AG04449 (cell line): Measurements from ENCODE around the gene BEST2.
"Not testable (repeated sequence)": the region's sequence is repeated elsewhere in the genome, so short reads cannot be mapped to it uniquely, and the experiment has no call there.

ENCODE experiments used
- CTCF ChIA-PET: fragments of 350-600 bp; formaldehyde crosslinking; extraction: SDS; loops from one replicate; lab custom pipeline; 2021; ENCODE audit warnings: antibody characterized with exemption; lab: Yijun Ruan, JAX
- POLR2A ChIA-PET: fragments of 400-600, 350-600 bp; formaldehyde crosslinking; extraction: SDS; loops from one replicate; lab custom pipeline; 2020; ENCODE audit warnings: antibody characterized with exemption, inconsistent platforms; lab: Yijun Ruan, JAX
- DNase-seq: peaks from one replicate; pipeline ENCODE4 v3.0.0-alpha.2; 2010; ENCODE audit warnings: low read depth, low spot score
- H3K4me3 ChIP-seq: 2 replicates; pipeline ENCODE4 v1.5.1; 2011; ENCODE audit warnings: low read depth, mild to moderate bottlenecking, control low read depth, low read length
- CTCF ChIP-seq: IDR thresholded peaks from one replicate; pipeline ENCODE4 v1.5.1; 2011; ENCODE audit warnings: mild to moderate bottlenecking, moderate library complexity, low read length, control low read depth, inconsistent platforms; ENCODE audit not compliant: insufficient read depth; ENCODE audit errors: missing control alignments

BEST2 gene

GRCh38 chr19:12720851-12721655 lies 30.5 kb upstream of the BEST2 start:
- peak overlapping the region; percentile 80 for H3K4me3 ChIP-seq
- ChIA-PET CTCF (interaction anchor here (0.7 to 4.8 kb wide), 11 partner anchors 8 to 127 kb away, joined by 3 to 31 read pairs (median 5); partner anchors contain the start of gene TRIR), POLR2A (interaction anchor here (0.6 to 5.4 kb wide), 6 partner anchors 13 to 71 kb away, joined by 4 to 33 read pairs (median 6); partner anchors contain the start of genes DHPS, GET3, JUNB and TRIR)
- DNase-seq: no peak
- no peak for TF ChIP-seq CTCF

DNA sequence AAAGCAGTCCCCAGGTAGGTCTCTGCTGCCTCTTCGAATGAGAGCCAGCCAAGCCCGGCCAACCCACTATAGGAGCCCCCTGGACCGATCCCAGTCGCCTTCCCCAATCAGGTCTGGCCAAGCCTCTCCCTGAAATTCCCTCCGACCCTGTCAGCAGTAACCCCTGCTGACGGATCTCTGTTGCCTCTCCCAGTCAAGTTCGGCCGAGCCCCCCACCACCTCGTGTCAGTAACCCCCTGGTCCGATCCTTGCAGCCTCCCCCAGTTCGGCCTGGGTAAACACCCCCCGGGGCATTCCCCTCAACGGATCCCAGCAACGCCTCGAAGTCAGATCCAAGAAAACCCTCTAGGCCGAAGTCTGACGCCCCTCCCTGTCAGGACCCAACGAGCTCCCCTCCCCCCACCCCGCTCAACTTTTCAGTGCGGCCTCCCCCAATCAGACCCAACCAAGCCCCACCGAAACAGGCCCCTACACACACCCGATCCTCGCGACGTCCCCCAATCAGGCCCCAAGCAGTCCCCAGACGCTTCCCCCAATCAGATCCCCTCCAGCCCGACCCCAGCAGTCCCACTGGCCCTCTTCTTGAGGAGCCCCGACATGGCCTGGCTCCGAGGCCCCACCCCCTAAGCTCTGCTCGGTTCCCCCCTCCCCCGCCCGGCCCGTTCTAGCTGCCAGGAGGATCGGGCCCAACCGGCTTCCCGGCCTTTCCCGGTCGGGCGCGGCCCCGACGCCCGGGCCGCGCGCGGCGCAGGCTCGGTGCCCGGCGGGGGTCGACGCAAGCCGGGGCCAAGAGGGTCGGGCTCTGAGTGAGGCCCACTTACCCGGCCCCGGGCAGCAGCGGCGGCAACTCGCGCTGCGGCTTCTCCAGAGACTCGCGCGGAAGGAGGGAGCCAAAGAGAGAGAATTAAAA lies 29.7 kb upstream of the BEST2 start:
- TF ChIP-seq CTCF: no peak
- ChIA-PET POLR2A (interaction anchor here (0.7 to 5.4 kb wide), 8 partner anchors 9 to 71 kb away, joined by 3 to 33 read pairs (median 6); partner anchors contain the start of genes DHPS, GET3, JUNB and TRIR), CTCF (interaction anchor here (0.7 to 4.8 kb wide), 12 partner anchors 9 to 126 kb away, joined by 3 to 31 read pairs (median 5); partner anchors contain the start of gene TRIR)
- peak; percentile 26 for DNase-seq
- H3K4me3 ChIP-seq: peak overlapping the region; percentile 80

DNA sequence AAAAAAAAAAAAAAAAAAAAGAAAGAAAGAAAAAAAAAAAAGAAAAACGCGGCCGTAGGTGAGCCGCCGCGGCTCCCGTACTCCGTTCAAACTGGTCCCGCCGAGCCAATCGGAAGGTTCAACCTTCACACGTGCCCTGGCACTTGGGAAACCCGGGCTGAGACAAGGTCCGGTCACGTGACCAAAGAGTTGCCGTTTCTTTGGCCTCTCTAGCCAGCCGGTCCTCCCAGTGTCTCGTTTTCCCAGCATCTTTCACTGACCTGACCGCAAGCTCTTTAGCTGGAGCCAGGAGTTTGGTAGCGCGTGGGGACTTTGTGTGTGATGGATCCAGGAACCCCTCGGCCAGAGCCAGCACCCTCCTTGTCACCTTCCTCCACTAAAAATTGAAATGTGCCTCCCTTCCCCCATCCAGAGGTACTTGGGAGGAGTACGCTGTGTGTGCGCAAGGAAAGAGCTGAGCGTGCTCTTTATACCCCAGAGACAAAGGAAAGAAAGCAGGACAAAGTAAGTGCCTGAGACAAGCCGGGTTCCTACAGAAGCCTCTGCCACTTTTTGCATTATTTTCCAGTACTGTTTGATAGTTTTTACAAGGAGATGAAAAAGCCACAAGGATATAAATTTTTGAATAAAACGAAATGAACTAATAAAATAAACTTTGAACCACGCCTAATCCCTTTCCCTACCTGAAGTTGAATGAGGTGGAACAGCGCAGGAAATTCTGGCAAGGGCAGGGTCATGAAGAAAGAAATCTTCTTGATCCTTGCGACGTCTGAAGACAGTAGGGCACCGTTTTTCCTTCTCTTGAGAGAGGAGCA lies 28.8 kb upstream of the BEST2 start:
- POLR2A ChIA-PET: interaction anchor here (0.7 to 5.4 kb wide), 9 partner anchors 9 to 70 kb away, joined by 3 to 33 read pairs (median 7); partner anchors contain the start of genes DHPS, GET3, JUNB and TRIR
- H3K4me3 ChIP-seq: peak overlapping the region; percentile 80
- CTCF ChIA-PET: interaction anchor here (0.7 to 4.8 kb wide), 11 partner anchors 9 to 125 kb away, joined by 3 to 31 read pairs (median 5); partner anchors contain the start of gene TRIR
- peak; percentile 95 for DNase-seq
- TF ChIP-seq CTCF: no peak

DNA sequence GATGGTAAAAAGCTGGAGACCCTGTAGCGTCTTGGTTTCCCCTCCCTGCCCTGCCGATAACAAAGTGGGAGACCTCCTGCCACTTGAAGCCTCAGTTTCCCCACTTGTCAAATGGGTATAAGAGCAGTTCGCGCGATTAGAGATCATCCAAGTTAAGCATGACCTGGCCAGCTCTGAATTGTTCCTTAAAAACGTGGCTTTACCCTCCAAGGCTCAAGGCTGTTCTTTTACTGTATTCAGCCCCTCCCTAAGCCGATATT lies 28.3 kb upstream of the BEST2 start:
- DNase-seq: no peak
- no peak for TF ChIP-seq CTCF
- H3K4me3 ChIP-seq: peak overlapping the region; percentile 80
- ChIA-PET CTCF (interaction anchor here (0.7 to 4.8 kb wide), 9 partner anchors 10 to 125 kb away, joined by 3 to 31 read pairs (median 9); partner anchors contain the start of gene TRIR), POLR2A (interaction anchor here (0.7 to 5.4 kb wide), 6 partner anchors 8 to 69 kb away, joined by 3 to 33 read pairs (median 7); partner anchors contain the start of genes DHPS, GET3, JUNB and TRIR)

DNA sequence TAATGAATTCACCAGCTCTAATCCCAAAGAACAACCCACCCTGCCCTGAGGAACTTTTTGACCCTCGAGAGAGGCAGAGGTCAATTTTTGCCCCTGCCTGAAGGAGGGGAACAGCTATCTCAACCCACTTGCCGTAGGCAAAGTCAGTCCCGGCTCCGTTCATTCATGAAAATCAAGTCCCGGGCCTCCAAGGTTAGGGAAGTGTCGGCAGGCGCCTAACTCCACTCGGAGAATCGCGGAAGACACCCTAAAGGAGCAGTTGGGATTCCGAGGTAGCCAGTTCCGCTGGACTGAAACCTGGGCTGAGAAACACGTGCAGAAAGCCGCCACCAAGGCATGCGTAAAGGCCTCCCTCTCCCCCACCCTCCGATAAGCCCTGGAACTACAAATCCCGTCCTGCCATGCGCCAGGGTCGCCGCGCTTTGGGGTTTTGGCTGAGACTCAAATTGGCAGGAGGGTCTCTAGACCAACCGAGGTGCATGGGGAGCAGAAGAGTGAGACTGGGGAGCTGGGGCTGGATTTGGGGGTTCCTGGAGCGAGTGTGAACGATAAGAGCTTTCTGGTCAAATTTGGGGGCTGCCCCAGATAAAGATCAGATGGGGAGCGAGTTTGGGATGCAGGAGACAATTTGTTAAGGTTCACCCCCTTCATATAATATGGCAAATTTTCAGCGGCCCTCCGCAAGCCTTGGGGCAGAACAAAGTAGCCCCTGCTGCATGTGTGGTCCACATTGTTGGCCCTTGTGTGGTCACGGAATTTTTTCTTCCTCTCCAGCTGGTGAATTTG lies 27.8 kb upstream of the BEST2 start, which contains the start of gene TNPO2:
TSS of gene TNPO2 (minus strand) at position 292 of the 786 bp plus-strand sequence. CDS start 2,955 bp downstream, outside the sequence.
- POLR2A ChIA-PET: interaction anchor here (0.6 to 5.4 kb wide), 6 partner anchors 9 to 69 kb away, joined by 3 to 33 read pairs (median 6); partner anchors contain the start of genes DHPS, GET3, JUNB and TRIR
- TF ChIP-seq CTCF: no peak
- CTCF ChIA-PET: interaction anchor here (0.7 to 4.8 kb wide), 9 partner anchors 9 to 73 kb away, joined by 3 to 31 read pairs (median 9); partner anchors contain the start of gene TRIR
- H3K4me3 ChIP-seq: peak within 1 kb of the TSS; percentile 80
- DNase-seq: no peak

DNA sequence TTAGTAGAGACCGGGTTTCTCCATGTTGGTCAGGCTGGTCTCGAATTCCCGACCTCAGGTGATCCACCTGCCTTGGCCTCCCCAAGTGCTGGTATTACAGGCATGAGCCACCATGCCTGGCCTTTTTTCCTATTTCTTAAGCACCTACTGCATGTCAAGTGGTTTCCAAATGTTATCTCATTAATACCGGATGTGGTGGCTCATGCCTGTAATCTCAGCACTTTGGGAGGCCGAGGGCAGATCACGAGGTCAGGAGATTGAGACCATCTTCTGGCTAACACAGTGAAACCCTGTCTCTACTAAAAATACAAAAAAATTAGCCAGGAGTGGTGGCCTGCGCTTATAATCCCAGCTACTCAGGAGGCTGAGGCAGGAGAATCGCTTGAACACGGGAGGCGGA lies 26.0 kb upstream of the BEST2 start:
- H3K4me3 ChIP-seq, DNase-seq: not testable (repeated sequence)
- POLR2A ChIA-PET: interaction anchor here (5.4 kb wide), 1 partner anchor 67 kb away, joined by 33 read pairs; the partner anchor contains the start of gene JUNB
- CTCF ChIA-PET: interaction anchor here (0.6 to 2.8 kb wide), 5 partner anchors 9 to 70 kb away, joined by 3 to 9 read pairs (median 4); no protein-coding TSS in a partner anchor
